Bronchial epithelial cell (primary cell): Measurements from ENCODE around the gene ABCB1. TPM values are rescaled to one million over a fixed set of nuclear protein-coding genes. Genes with fewer than 3 reads are reported as not detected.

Source experiments
- DNase-seq: peaks from one replicate; pipeline ENCODE4 v3.0.0-alpha.2; 2010; ENCODE audit warnings: low read depth
- FAIRE-seq: peaks from 2 replicates; lab custom pipeline; 2011; peaks lifted over from hg19 to GRCh38; lab: Jason Lieb, UNC
- H3K27me3 ChIP-seq: 2 replicates; pipeline ENCODE4 v1.5.1; 2011; ENCODE audit warnings: low read length; ENCODE audit not compliant: control insufficient read depth, insufficient read depth
- H3K36me3 ChIP-seq: 2 replicates; pipeline ENCODE4 v1.5.1; 2011; ENCODE audit warnings: low read length; ENCODE audit not compliant: control insufficient read depth, insufficient read depth
- H3K4me3 ChIP-seq: 2 replicates; pipeline ENCODE4 v1.5.1; 2011; ENCODE audit warnings: mild to moderate bottlenecking, low read depth, low read length, control low read depth
- CTCF ChIP-seq: IDR thresholded peaks from 2 replicates; pipeline ENCODE4 v1.5.1; 2011; ENCODE audit warnings: mild to moderate bottlenecking, moderate library complexity, low read length, control low read depth, inconsistent platforms; ENCODE audit not compliant: insufficient read depth, severe bottlenecking
- total RNA-seq: library from RNA; depleted of rRNA; stranded (reverse); fragments of >200 nt; gene quantifications from 2 replicates; pipeline ENCODE4 v1.2.1, GENCODE V29; 2014

The ABCB1 gene
- total RNA-seq, 1 donor from 2014 or later: under 0.01 TPM

GRCh38 chr7:87530126-87530525 is 70.6 kb downstream of the ABCB1 start:
- Histone ChIP-seq H3K4me3 (no peak overlapping the region), H3K36me3 (no peaks in the 10 kb centered on the region), H3K27me3 (no peaks in the 10 kb centered on the region)
- TF ChIP-seq CTCF: no peak
- FAIRE-seq: no peak
- no peak for DNase-seq

GRCh38 chr7:87528730-87529129 is 72.0 kb downstream of the ABCB1 start:
- no peak for TF ChIP-seq CTCF
- FAIRE-seq (no peak), DNase-seq (no peak)
- Histone ChIP-seq H3K36me3 (no peaks in the 10 kb centered on the region), H3K27me3 (no peaks in the 10 kb centered on the region), H3K4me3 (no peak overlapping the region)

- no peak for TF ChIP-seq CTCF
- FAIRE-seq (no peak), DNase-seq (no peak)
- H3K27me3 ChIP-seq: no peaks in the 10 kb centered on the region
- H3K4me3 ChIP-seq: no peak overlapping the region
- no peaks in the 10 kb centered on the region for H3K36me3 ChIP-seq
Observed at GRCh38 chr7:87518735-87519134, 81.9 kb downstream of the ABCB1 start.

- no peak for TF ChIP-seq CTCF
- H3K27me3 ChIP-seq: no peaks in the 10 kb centered on the region
- no peak for FAIRE-seq
- H3K36me3 ChIP-seq: no peaks in the 10 kb centered on the region
- no peak overlapping the region for H3K4me3 ChIP-seq
- no peak for DNase-seq
Observed at GRCh38 chr7:87517891-87518290, 82.8 kb downstream of the ABCB1 start.

- Histone ChIP-seq H3K36me3 (no peaks in the 10 kb centered on the region), H3K27me3 (no peaks in the 10 kb centered on the region), H3K4me3 (no peak overlapping the region)
- no peak for TF ChIP-seq CTCF
- DNase-seq: peak; percentile 2
- FAIRE-seq: no peak
Observed at GRCh38 chr7:87517136-87517815, 83.4 kb downstream of the ABCB1 start.
